H1 (cell line): ENCODE measurements around the gene KCNMA1. TPM values are rescaled to one million over a fixed set of nuclear protein-coding genes. Genes with fewer than 3 reads are reported as not detected.

Source experiments
- CTCF ChIA-PET: fragments of 300-600 bp; sonication (Branson Sonifier 250); formaldehyde crosslinking; loops from one replicate; lab custom pipeline; 2021; ENCODE audit not compliant: partially characterized antibody; lab: Charles Lee
- POLR2A ChIA-PET: fragments of 300-600 bp; sonication (Branson Sonifier 250); formaldehyde crosslinking; loops from one replicate; lab custom pipeline; 2021; ENCODE audit warnings: inconsistent platforms; ENCODE audit not compliant: partially characterized antibody; lab: Charles Lee
- DNase-seq, 2 experiments: peaks; one replicate each; pipeline versions ENCODE4 v3.0.0 to v3.0.0-alpha.2; 2010 to 2022; ENCODE audit warnings: low spot score in 2 of 2, low read depth in 1 of 2, mixed read lengths in 1 of 2
- FAIRE-seq: peaks from 2 replicates; lab custom pipeline; 2011; peaks lifted over from hg19 to GRCh38; lab: Jason Lieb, UNC
- H2AFZ ChIP-seq: 2 replicates; pipeline ENCODE4 v1.8.1; 2012; ENCODE audit warnings: low read length, inconsistent platforms
- H2AK5ac ChIP-seq: 2 replicates; pipeline ENCODE4 v1.6.1; 2013; ENCODE audit warnings: low read depth, low read length
- H2BK120ac ChIP-seq: replicated peaks from 2 replicates; pipeline ENCODE3; 2013; ENCODE audit warnings: low read depth, low read length, inconsistent platforms
- H2BK12ac ChIP-seq: 2 replicates; pipeline ENCODE4 v1.6.1; 2013; ENCODE audit warnings: low read depth, low read length
- H2BK15ac ChIP-seq: 2 replicates; pipeline ENCODE4 v1.6.1; 2013; ENCODE audit warnings: low read length
- H2BK20ac ChIP-seq: 2 replicates; pipeline ENCODE4 v1.6.1; 2013; ENCODE audit warnings: low read length
- H2BK5ac ChIP-seq: 2 replicates; pipeline ENCODE4 v1.6.1; 2013; ENCODE audit warnings: low read depth, low read length
- H3K14ac ChIP-seq: 2 replicates; pipeline ENCODE4 v1.6.1; 2013; ENCODE audit warnings: inconsistent platforms; ENCODE audit not compliant: insufficient read length
- H3K18ac ChIP-seq: 2 replicates; pipeline ENCODE4 v1.6.1; 2013; ENCODE audit warnings: low read length; ENCODE audit errors: extremely low read depth
- H3K23ac ChIP-seq: 2 replicates; pipeline ENCODE4 v1.6.1; 2013; ENCODE audit warnings: inconsistent platforms; ENCODE audit not compliant: insufficient read length
- H3K23me2 ChIP-seq: 2 replicates; pipeline ENCODE4 v1.6.1; 2013; ENCODE audit warnings: low read depth, low read length
- H3K27ac ChIP-seq: 2 replicates; pipeline ENCODE4 v1.6.1; 2011; ENCODE audit warnings: low read depth, low read length, inconsistent platforms
- H3K27me3 ChIP-seq, 4 experiments: replicated peaks in 1 of 4; 1 replicate in 1 of 4; 2 replicates in 3 of 4; pipeline versions ENCODE4 v1.6.1 to v1.8.1; 2011 to 2013; ENCODE audit warnings: low read length in 3 of 4, mild to moderate bottlenecking in 3 of 4, inconsistent platforms in 2 of 4, mixed read lengths in 2 of 4, moderate library complexity in 1 of 4; ENCODE audit not compliant: control insufficient read depth in 3 of 4, insufficient read depth in 3 of 4; ENCODE audit errors: extremely low read depth in 1 of 4
- H3K36me3 ChIP-seq, 4 experiments: 2 replicates each; pipeline versions ENCODE4 v1.6.1 to v1.8.1; 2011 to 2013; ENCODE audit warnings: mild to moderate bottlenecking in 4 of 4, low read length in 3 of 4, moderate library complexity in 2 of 4, control low read depth in 1 of 4, inconsistent platforms in 1 of 4; ENCODE audit not compliant: insufficient read depth in 4 of 4, control insufficient read depth in 2 of 4
- H3K4ac ChIP-seq: replicated peaks from 2 replicates; pipeline ENCODE3; 2013; ENCODE audit warnings: low read length, low read depth, mixed read lengths, inconsistent platforms; ENCODE audit not compliant: insufficient read length
- H3K4me1 ChIP-seq, 4 experiments: replicated peaks in 1 of 4; 1 replicate in 1 of 4; 2 replicates in 3 of 4; pipeline versions ENCODE4 v1.6.1 to v1.8.1; 2011 to 2013; ENCODE audit warnings: low read length in 3 of 4, inconsistent platforms in 2 of 4, mixed read lengths in 1 of 4; ENCODE audit not compliant: insufficient read depth in 4 of 4, control insufficient read depth in 3 of 4
- H3K4me2 ChIP-seq, 2 experiments: 2 replicates each; pipeline versions ENCODE4 v1.6.1 to v1.8.1; 2011 to 2013; ENCODE audit warnings: low read depth in 2 of 2, low read length in 2 of 2, control low read depth in 1 of 2, inconsistent platforms in 1 of 2, mild to moderate bottlenecking in 1 of 2; ENCODE audit not compliant: insufficient read depth in 1 of 2
- H3K4me3 ChIP-seq, 4 experiments: fragments of 200-600, 300-600 bp in 1 of 4; sonication (generic), shearing (Covaris generic), sonication (Bioruptor Twin) in 1 of 4; 2 replicates each; pipeline versions ENCODE4 v1.5.1 to v1.8.1; 2011 to 2016; ENCODE audit warnings: low read length in 4 of 4, low read depth in 3 of 4, control low read depth in 2 of 4, inconsistent platforms in 2 of 4, mild to moderate bottlenecking in 2 of 4, mixed read lengths in 1 of 4, moderate library complexity in 1 of 4; ENCODE audit not compliant: insufficient read depth in 2 of 4; ENCODE audit errors: extremely low read depth in 1 of 4
- H3K56ac ChIP-seq: replicated peaks from 2 replicates; pipeline ENCODE3; 2013; ENCODE audit warnings: low read depth, mild to moderate bottlenecking, mixed read lengths, low read length, inconsistent platforms; ENCODE audit not compliant: insufficient read length
- H3K79me1 ChIP-seq: 2 replicates; pipeline ENCODE4 v1.6.1; 2013; ENCODE audit warnings: low read depth, low read length, control low read depth
- H3K79me2 ChIP-seq, 2 experiments: 2 replicates each; pipeline versions ENCODE4 v1.6.1 to v1.8.1; 2012 to 2013; ENCODE audit warnings: low read length in 2 of 2, mild to moderate bottlenecking in 2 of 2, inconsistent platforms in 1 of 2; ENCODE audit not compliant: insufficient read depth in 2 of 2, control insufficient read depth in 1 of 2
- H3K9ac ChIP-seq, 4 experiments: replicated peaks in 1 of 4; 1 replicate in 1 of 4; 2 replicates in 3 of 4; pipeline versions ENCODE4 v1.6.1 to v1.8.1; 2011 to 2013; ENCODE audit warnings: low read depth in 3 of 4, low read length in 3 of 4, control low read depth in 2 of 4, mild to moderate bottlenecking in 2 of 4, moderate library complexity in 2 of 4, inconsistent platforms in 1 of 4; ENCODE audit errors: extremely low read depth in 1 of 4
- H3K9me3 ChIP-seq, 2 experiments: 2 replicates each; pipeline versions ENCODE4 v1.6.1 to v1.8.1; 2012 to 2013; ENCODE audit warnings: mild to moderate bottlenecking in 2 of 2, moderate library complexity in 2 of 2, control low read depth in 1 of 2, inconsistent platforms in 1 of 2, low read depth in 1 of 2, low read length in 1 of 2, mixed read lengths in 1 of 2; ENCODE audit not compliant: insufficient read depth in 2 of 2
- H4K20me1 ChIP-seq, 2 experiments: replicated peaks in 1 of 2; 2 replicates each; pipeline versions ENCODE3 to v1.8.1; 2011 to 2013; ENCODE audit warnings: inconsistent platforms in 2 of 2, low read length in 2 of 2, mild to moderate bottlenecking in 1 of 2; ENCODE audit not compliant: insufficient read depth in 2 of 2, control insufficient read depth in 1 of 2
- H4K5ac ChIP-seq: 2 replicates; pipeline ENCODE4 v1.6.1; 2013; ENCODE audit warnings: low read length, low read depth, mixed read lengths, inconsistent platforms; ENCODE audit not compliant: insufficient read length
- H4K8ac ChIP-seq: 2 replicates; pipeline ENCODE4 v1.8.0; 2013; ENCODE audit warnings: mild to moderate bottlenecking, moderate library complexity, low read length, inconsistent platforms; ENCODE audit not compliant: insufficient read depth; ENCODE audit errors: extremely low read depth
- H4K91ac ChIP-seq: replicated peaks from 2 replicates; pipeline ENCODE3; 2013; ENCODE audit warnings: low read length, mixed read lengths, inconsistent platforms; ENCODE audit not compliant: insufficient read length
- BACH1 ChIP-seq: IDR thresholded peaks from 2 replicates; pipeline ENCODE4 v1.6.1; 2012; ENCODE audit warnings: low read length, improper control_type of control experiment
- E2F6 ChIP-seq: IDR thresholded peaks from 2 replicates; pipeline ENCODE4 v1.6.1; 2012; ENCODE audit warnings: inconsistent platforms
- EP300 ChIP-seq, 2 experiments: IDR thresholded peaks; 1 replicate in 1 of 2; 2 replicates in 1 of 2; pipeline ENCODE4 v1.6.1; 2011 to 2012; ENCODE audit warnings: low read depth in 2 of 2, low read length in 2 of 2, mild to moderate bottlenecking in 2 of 2, borderline replicate concordance in 1 of 2, inconsistent platforms in 1 of 2, moderate library complexity in 1 of 2
- POLR2A ChIP-seq, 2 experiments: IDR thresholded peaks; 1 replicate in 1 of 2; 2 replicates in 1 of 2; pipeline ENCODE4 v1.6.1; 2011; ENCODE audit warnings: low read depth in 2 of 2, low read length in 2 of 2, mild to moderate bottlenecking in 2 of 2; ENCODE audit errors: control extremely low read depth in 1 of 2
- RAD21 ChIP-seq, 2 experiments: IDR thresholded peaks in 1 of 2; conservative IDR thresholded peaks in 1 of 2; 2 replicates each; pipeline ENCODE4 v1.6.1; 2011; ENCODE audit warnings: low read depth in 2 of 2, low read length in 2 of 2, improper control_type of control experiment in 1 of 2, inconsistent platforms in 1 of 2, mild to moderate bottlenecking in 1 of 2, moderate library complexity in 1 of 2
- SAP30 ChIP-seq: fragments of 300-600 bp; sonication (generic); IDR thresholded peaks from 2 replicates; pipeline ENCODE4 v1.7.1; 2012; ENCODE audit warnings: low read length, moderate library complexity, mild to moderate bottlenecking, inconsistent platforms; ENCODE audit not compliant: insufficient read depth, insufficient replicate concordance
- SIRT6 ChIP-seq: IDR thresholded peaks from one replicate; pipeline ENCODE4 v1.7.1; 2012; ENCODE audit warnings: low read length, inconsistent platforms
- TBP ChIP-seq: IDR thresholded peaks from 2 replicates; pipeline ENCODE4 v1.6.1; 2011; ENCODE audit warnings: low read depth, low read length, improper control_type of control experiment
- USF2 ChIP-seq: IDR thresholded peaks from 2 replicates; pipeline ENCODE4 v1.6.1; 2011; ENCODE audit warnings: low read length, improper control_type of control experiment
- WGBS, 2 experiments: shearing (Covaris generic) in 1 of 2; methylation state at CpG; one replicate each; pipeline versions ENCODE4 v1.1.6 to v1.1.7; 2013 to 2015; ENCODE audit warnings: low lambda C conversion rate in 2 of 2, mixed read lengths in 2 of 2, inconsistent platforms in 1 of 2, low coverage in 1 of 2, missing lambda C conversion rate in 1 of 2; ENCODE audit not compliant: insufficient replicate concordance in 2 of 2, insufficient coverage in 1 of 2, insufficient read length in 1 of 2; ENCODE audit errors: extremely low coverage in 1 of 2, missing lambda C conversion rate in 1 of 2; 5-methylcytosine and 5-hydroxymethylcytosine counted together
- polyA plus RNA-seq, 7 experiments: library from polyadenylated mRNA; depleted of rRNA in 3 of 7; stranded (reverse) in 5 of 7; unstranded in 2 of 7; fragments of >200 nt in 5 of 7; fragments of 200-250 nt in 2 of 7; gene quantifications; 1 replicate in 5 of 7; 2 replicates in 1 of 7; 4 replicates in 1 of 7; pipeline versions ENCODE4 v1.2.1 to v1.2.3, GENCODE V29; 2011 to 2013; ENCODE audit warnings: missing spikeins in 2 of 7, mixed read lengths in 2 of 7
- total RNA-seq: library from RNA; stranded (reverse); fragmentation: NEBNext Ultra II Directional; extraction: Animal tissue kit (Norgen Biotek cat#: 25700); gene quantifications from 2 replicates; pipeline ENCODE4 v1.2.1, GENCODE V29; 2021

KCNMA1 gene
- total and polyA plus RNA-seq, 2 of the 8 experiments (the other 6 are each of a cell fraction or from before 2014, with no cell fraction given) = 10.2 to 11.1 TPM

DNA sequence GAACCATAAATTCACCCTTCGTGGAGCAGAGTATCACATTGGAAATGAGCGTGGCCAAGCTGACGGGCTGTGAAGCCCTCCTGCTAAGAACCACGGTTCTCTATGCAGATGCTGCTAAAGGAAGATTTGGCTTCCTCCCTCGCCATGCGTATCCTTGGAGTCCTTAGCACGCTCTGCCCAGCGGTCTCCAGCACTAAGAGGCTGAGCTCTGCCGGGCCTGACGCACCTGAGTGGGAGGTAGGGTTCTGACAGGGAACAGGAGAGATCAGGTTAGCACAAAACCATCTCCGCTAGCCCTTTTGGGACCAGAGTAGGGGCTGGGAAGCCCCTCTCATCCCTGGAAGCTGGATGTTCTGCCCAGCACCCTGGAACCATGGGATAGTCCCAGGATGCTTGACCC lies 225.8 kb downstream of the KCNMA1 start:
- Histone ChIP-seq H4K20me1 (no peaks in the 10 kb centered on the region), H3K4me2 (no peak overlapping the region), H3K79me1 (peaks cover 2% of the 10 kb centered on the region), H3K9me3 (no peaks in the 10 kb centered on the region), H2BK5ac (no peak overlapping the region), H3K27me3 (no peaks in the 10 kb centered on the region), H2AFZ (no peak overlapping the region), H3K36me3 (no peaks in the 10 kb centered on the region), H2BK20ac (no peak overlapping the region), H4K5ac (no peak overlapping the region), H3K27ac (no peak overlapping the region), H3K18ac (no peak overlapping the region), H3K4ac (no peak overlapping the region), H4K91ac (no peak overlapping the region), H3K9ac (no peak overlapping the region), H3K14ac (no peak overlapping the region), H3K4me1 (peaks cover 0 to 4% (median 0%) of the 10 kb centered on the region in 4 experiments; a peak in 1 of 7 replicates), H3K4me3 (no peak overlapping the region), H2BK15ac (no peak overlapping the region), H2AK5ac (no peak overlapping the region), H4K8ac (no peak overlapping the region), H2BK12ac (no peak overlapping the region), H3K23ac (no peak overlapping the region), H3K56ac (no peak overlapping the region), H3K23me2 (no peaks in the 10 kb centered on the region), H2BK120ac (no peak overlapping the region), H3K79me2 (no peaks in the 10 kb centered on the region)
- no peak for DNase-seq
- FAIRE-seq = no peak
- 94% methylated on average over 11 of the region's 11 CpGs; no CpG with 5 or more reads in 1 of the 2 experiments for WGBS, 2 experiments
- ChIA-PET CTCF (interaction anchor here (0.9 to 7.4 kb wide), 5 partner anchors 12 to 227 kb away, joined by 3 to 41 read pairs (median 3); no protein-coding TSS in a partner anchor), POLR2A (no interaction called here)
- no peak for TF ChIP-seq POLR2A (IDR thresholded peaks at IDR 0.05; ENCODE audit: control extremely low read depth in 1 of 2, low read depth in 2 of 2, low read length in 2 of 2)
- no peak for TF ChIP-seq EP300 (IDR thresholded peaks at IDR 0.05; ENCODE audit: borderline replicate concordance in 1 of 2, low read depth in 2 of 2, low read length in 2 of 2)
- TF ChIP-seq RAD21 (IDR thresholded peaks at IDR 0.05 in 1 of 2, conservative IDR thresholded peaks at IDR 0.05 in 1 of 2; ENCODE audit: low read depth in 2 of 2, low read length in 2 of 2) = no peak
- TF ChIP-seq SAP30 = no peak
- TF ChIP-seq TBP = no peak
- TF ChIP-seq E2F6 = no peak
- no peak for TF ChIP-seq USF2
- TF ChIP-seq BACH1 = no peak
- no peak for TF ChIP-seq SIRT6
